ENCODE data around the gene MVP. TPM values are rescaled to one million over a fixed set of nuclear protein-coding genes. Genes with fewer than 3 reads are reported as not detected.

The MVP gene
- total RNA-seq, 2 donors from 2014 or later, result 3.0 to 8.0 TPM

DNA sequence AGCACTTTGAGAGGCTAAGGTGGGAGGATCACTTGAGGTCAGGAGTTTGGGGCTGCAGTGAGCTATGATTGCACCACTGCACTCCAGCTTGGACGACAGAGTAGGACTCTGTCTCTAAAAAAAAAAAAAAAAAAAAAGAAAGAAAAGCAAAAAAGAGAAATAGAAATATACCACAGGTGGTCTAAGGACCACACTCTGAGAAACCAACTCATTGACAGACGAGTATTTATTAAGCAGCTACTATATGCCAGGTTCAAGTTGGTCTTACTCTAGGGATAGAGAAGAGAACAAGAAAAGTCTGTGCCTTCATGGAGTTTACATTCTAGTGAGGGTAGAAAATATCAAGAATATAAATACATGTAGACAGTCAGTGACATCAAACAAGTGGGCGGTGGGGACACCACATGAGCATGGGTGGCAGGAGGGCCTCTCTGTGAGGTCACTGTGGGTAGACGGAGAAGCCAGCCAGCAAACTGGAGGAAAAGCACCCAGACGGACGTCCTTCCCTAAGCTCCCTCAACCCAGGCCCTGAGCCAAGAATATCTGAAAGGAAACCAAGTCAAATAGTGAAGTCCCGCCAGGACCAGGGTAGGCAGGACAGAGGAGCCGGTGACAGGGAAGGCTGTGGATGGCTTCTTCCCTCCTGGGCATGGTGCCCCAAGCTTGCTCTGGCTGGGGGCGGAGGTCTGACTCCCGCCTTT, 38.0 kb downstream of the MVP start:
- TF ChIP-seq, protein P1, sequence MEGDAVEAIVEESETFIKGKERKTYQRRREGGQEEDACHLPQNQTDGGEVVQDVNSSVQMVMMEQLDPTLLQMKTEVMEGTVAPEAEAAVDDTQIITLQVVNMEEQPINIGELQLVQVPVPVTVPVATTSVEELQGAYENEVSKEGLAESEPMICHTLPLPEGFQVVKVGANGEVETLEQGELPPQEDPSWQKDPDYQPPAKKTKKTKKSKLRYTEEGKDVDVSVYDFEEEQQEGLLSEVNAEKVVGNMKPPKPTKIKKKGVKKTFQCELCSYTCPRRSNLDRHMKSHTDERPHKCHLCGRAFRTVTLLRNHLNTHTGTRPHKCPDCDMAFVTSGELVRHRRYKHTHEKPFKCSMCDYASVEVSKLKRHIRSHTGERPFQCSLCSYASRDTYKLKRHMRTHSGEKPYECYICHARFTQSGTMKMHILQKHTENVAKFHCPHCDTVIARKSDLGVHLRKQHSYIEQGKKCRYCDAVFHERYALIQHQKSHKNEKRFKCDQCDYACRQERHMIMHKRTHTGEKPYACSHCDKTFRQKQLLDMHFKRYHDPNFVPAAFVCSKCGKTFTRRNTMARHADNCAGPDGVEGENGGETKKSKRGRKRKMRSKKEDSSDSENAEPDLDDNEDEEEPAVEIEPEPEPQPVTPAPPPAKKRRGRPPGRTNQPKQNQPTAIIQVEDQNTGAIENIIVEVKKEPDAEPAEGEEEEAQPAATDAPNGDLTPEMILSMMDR (conservative IDR thresholded peaks at IDR 0.05), result no peak
- Histone ChIP-seq H3K9me3 (ENCODE audit: control insufficient read depth, low read length) (no peaks in the 10 kb centered on the region), H3K9ac (ENCODE audit: extremely low read depth, low read length, poor library complexity, severe bottlenecking) (no peak overlapping the region), H3K4me3 (ENCODE audit: low read length) (no peak overlapping the region), H3K27ac (ENCODE audit: low read depth, low read length) (no peak overlapping the region), H3K36me3 (ENCODE audit: control insufficient read depth, insufficient read depth, low read length) (peaks cover 16% of the 10 kb centered on the region), H3K27me3 (ENCODE audit: control insufficient read depth, insufficient read depth, low read length, poor library complexity, severe bottlenecking) (no peaks in the 10 kb centered on the region), H3K4me1 (ENCODE audit: control insufficient read depth, insufficient read depth, low read length) (no peaks in the 10 kb centered on the region)
- no peaks in the 10 kb centered on the region for H3K9me3 Mint-ChIP-seq
- WGBS, 2 experiments (ENCODE audit: insufficient coverage in 1 of 2, insufficient read length in 1 of 2), result 91 to 94% methylated on average over 9 to 10 of the region's 10 CpGs
- H3K4me3 Mint-ChIP-seq, result no peak overlapping the region
- no peak for DNase-seq
- H3K27me3 Mint-ChIP-seq (ENCODE audit: insufficient read depth), result no peaks in the 10 kb centered on the region
- no peak overlapping the region for H3K27ac Mint-ChIP-seq
- H3K36me3 Mint-ChIP-seq (ENCODE audit: low read depth), result peaks cover 31% of the 10 kb centered on the region
- H3K4me1 Mint-ChIP-seq, result peaks cover 2% of the 10 kb centered on the region

DNA sequence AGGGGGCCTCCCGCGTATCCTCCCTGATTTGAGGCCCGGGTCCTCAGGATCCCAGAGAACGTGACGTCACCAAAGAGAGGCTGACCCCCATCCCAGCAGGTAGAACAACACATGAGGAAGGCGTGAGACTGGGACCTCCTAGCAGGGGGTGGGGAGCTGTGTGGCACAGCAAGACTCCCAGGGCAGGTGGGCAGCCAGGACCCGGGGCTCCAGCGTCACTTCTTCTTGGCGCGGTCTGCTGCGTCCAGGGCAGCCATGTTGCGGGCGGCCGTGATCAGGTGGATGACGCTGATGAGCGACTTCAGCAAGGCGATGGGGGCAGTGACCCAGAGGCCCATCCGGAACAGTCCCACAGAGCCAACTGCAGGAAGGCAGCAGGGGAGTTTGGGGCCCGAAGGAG, 38.7 kb downstream of the MVP start:
- Histone ChIP-seq H3K36me3 (ENCODE audit: control insufficient read depth, insufficient read depth, low read length) (peaks cover 16% of the 10 kb centered on the region), H3K9ac (ENCODE audit: extremely low read depth, low read length, poor library complexity, severe bottlenecking) (no peak overlapping the region), H3K4me1 (ENCODE audit: control insufficient read depth, insufficient read depth, low read length) (no peaks in the 10 kb centered on the region), H3K27ac (ENCODE audit: low read depth, low read length) (no peak overlapping the region), H3K4me3 (ENCODE audit: low read length) (no peak overlapping the region), H3K27me3 (ENCODE audit: control insufficient read depth, insufficient read depth, low read length, poor library complexity, severe bottlenecking) (no peaks in the 10 kb centered on the region), H3K9me3 (ENCODE audit: control insufficient read depth, low read length) (no peaks in the 10 kb centered on the region)
- WGBS, 2 experiments (ENCODE audit: insufficient coverage in 1 of 2, insufficient read length in 1 of 2), result 93 to 95% methylated on average over 15 to 19 of the region's 19 CpGs
- TF ChIP-seq, protein P1 (conservative IDR thresholded peaks at IDR 0.05), result no peak
- H3K4me1 Mint-ChIP-seq, result peaks cover 2% of the 10 kb centered on the region
- no peak overlapping the region for H3K4me3 Mint-ChIP-seq
- no peak overlapping the region for H3K27ac Mint-ChIP-seq
- no peaks in the 10 kb centered on the region for H3K27me3 Mint-ChIP-seq (ENCODE audit: insufficient read depth)
- peaks cover 31% of the 10 kb centered on the region for H3K36me3 Mint-ChIP-seq (ENCODE audit: low read depth)
- H3K9me3 Mint-ChIP-seq, result no peaks in the 10 kb centered on the region
- no peak for DNase-seq

DNA sequence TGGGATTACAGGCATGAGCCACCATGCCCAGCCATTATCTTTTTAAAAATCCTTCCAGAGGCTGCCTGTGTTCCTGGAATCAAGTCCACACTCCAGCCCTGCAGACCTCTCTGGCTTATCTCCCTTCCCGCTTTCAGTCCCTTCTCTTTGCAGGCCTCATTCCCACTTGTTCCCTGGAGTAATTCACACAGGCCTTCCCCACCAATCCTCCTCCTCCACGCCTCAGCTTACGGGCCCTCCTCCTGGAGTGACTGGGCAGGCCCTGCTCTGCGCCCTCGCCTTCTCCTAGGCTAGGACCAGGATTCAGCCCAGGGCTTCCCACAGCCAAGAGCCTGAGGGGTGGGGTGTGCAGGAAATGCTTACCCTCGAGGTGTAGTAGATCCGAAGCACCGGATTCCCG, 40.0 kb downstream of the MVP start:
- WGBS, 2 experiments (ENCODE audit: insufficient coverage in 1 of 2, insufficient read length in 1 of 2), result 96 to 97% methylated on average over 3 to 9 of the region's 9 CpGs
- no peaks in the 10 kb centered on the region for H3K9me3 Mint-ChIP-seq
- DNase-seq, result no peak
- H3K27ac Mint-ChIP-seq, result no peak overlapping the region
- peaks cover 2% of the 10 kb centered on the region for H3K4me1 Mint-ChIP-seq
- H3K36me3 Mint-ChIP-seq (ENCODE audit: low read depth), result peaks cover 31% of the 10 kb centered on the region
- Histone ChIP-seq H3K4me1 (ENCODE audit: control insufficient read depth, insufficient read depth, low read length) (no peaks in the 10 kb centered on the region), H3K27me3 (ENCODE audit: control insufficient read depth, insufficient read depth, low read length, poor library complexity, severe bottlenecking) (no peaks in the 10 kb centered on the region), H3K9me3 (ENCODE audit: control insufficient read depth, low read length) (no peaks in the 10 kb centered on the region), H3K9ac (ENCODE audit: extremely low read depth, low read length, poor library complexity, severe bottlenecking) (no peak overlapping the region), H3K27ac (ENCODE audit: low read depth, low read length) (no peak overlapping the region), H3K36me3 (ENCODE audit: control insufficient read depth, insufficient read depth, low read length) (peaks cover 16% of the 10 kb centered on the region), H3K4me3 (ENCODE audit: low read length) (no peak overlapping the region)
- TF ChIP-seq, protein P1 (conservative IDR thresholded peaks at IDR 0.05), result no peak
- H3K4me3 Mint-ChIP-seq, result no peak overlapping the region
- peaks cover 3% of the 10 kb centered on the region for H3K27me3 Mint-ChIP-seq (ENCODE audit: insufficient read depth)

Data from endodermal cell (in vitro differentiated cells).